Neural progenitor cell (in vitro differentiated cells): ENCODE data around the gene RAB42.

ENCODE experiments used
- CTCF ChIP-seq: fragments of 200-600 bp; sonication (generic); IDR thresholded peaks from 2 replicates; pipeline ENCODE4 v1.5.1; 2017; ENCODE audit warnings: antibody characterized with exemption, mild to moderate bottlenecking
- EZH2 ChIP-seq: fragments of 200-600 bp; sonication (generic); IDR thresholded peaks from 2 replicates; pipeline ENCODE4 v1.6.1; 2017; ENCODE audit warnings: antibody characterized with exemption, mild to moderate bottlenecking, moderate library complexity
- EZH2phosphoT487 ChIP-seq: fragments of 200-600 bp; sonication (generic); IDR thresholded peaks from 2 replicates; pipeline ENCODE4 v1.6.1; 2017; ENCODE audit warnings: antibody characterized with exemption

- TF ChIP-seq CTCF (no peak), EZH2phosphoT487 (no peak), EZH2 (no peak)
Observed at GRCh38 chr1:28582248-28582615, 9.8 kb upstream of the RAB42 start.
